Right ventricle myocardium superior (tissue), 1 donor: ENCODE results near the gene NUP62. TPM values are rescaled to one million over a fixed set of nuclear protein-coding genes. Genes with fewer than 3 reads are reported as not detected.
"Not testable (repeated sequence)": the region's sequence is repeated elsewhere in the genome, so short reads cannot be mapped to it uniquely, and the experiment has no call there.

Experiments used
- ATAC-seq: fragments of 200-7000 bp; cut with Tn5 transposase; one replicate; pipeline ENCODE4 v1.9.1; 2020; ENCODE audit warnings: mild to moderate bottlenecking; ENCODE audit not compliant: poor library complexity
- DNase-seq: peaks from one replicate; pipeline ENCODE4 v3.0.0-alpha.2; 2020
- intact Hi-C: fragments of 100-400 bp; cut with DNase I; formaldehyde crosslinking; loops from one replicate; pipeline ENCODE4 v1.11.2; 2022
- long read RNA-seq: library from polyadenylated mRNA; unstranded; transcript quantifications from one replicate; pipeline ENCODE4 v2.0.0, GENCODE V29; 2021
- total RNA-seq: library from RNA; stranded (reverse); fragmentation: NEBNext Ultra II Directional; extraction: Animal tissue kit (Norgen Biotek cat#: 25700); gene quantifications from one replicate; pipeline ENCODE4 v1.2.1, GENCODE V29; 2021
- donor health status: DM: no; HTN: yes; CAD: no; lungs with severe emphysema.

The NUP62 gene, protein sequence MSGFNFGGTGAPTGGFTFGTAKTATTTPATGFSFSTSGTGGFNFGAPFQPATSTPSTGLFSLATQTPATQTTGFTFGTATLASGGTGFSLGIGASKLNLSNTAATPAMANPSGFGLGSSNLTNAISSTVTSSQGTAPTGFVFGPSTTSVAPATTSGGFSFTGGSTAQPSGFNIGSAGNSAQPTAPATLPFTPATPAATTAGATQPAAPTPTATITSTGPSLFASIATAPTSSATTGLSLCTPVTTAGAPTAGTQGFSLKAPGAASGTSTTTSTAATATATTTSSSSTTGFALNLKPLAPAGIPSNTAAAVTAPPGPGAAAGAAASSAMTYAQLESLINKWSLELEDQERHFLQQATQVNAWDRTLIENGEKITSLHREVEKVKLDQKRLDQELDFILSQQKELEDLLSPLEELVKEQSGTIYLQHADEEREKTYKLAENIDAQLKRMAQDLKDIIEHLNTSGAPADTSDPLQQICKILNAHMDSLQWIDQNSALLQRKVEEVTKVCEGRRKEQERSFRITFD
- total RNA-seq, result 28.2 TPM
- long read RNA-seq, transcript NUP62-202 (2 exons, 3,479 nt), result major isoform, 23 of 64 reads
- long read RNA-seq, transcript NUP62-201 (3 exons, 2,870 nt), result minor isoform, 6 of 64 reads
- long read RNA-seq, transcript NUP62-222 (3 exons, 587 nt), result minor isoform, 6 of 64 reads
- long read RNA-seq, transcript NUP62-211 (3 exons, 2,053 nt), result minor isoform, 8 of 64 reads
- long read RNA-seq, partial matches to known transcripts, result 0 of 64 reads
- long read RNA-seq, other reads (novel, unspliced or antisense), result 19 of 64 reads

DNA sequence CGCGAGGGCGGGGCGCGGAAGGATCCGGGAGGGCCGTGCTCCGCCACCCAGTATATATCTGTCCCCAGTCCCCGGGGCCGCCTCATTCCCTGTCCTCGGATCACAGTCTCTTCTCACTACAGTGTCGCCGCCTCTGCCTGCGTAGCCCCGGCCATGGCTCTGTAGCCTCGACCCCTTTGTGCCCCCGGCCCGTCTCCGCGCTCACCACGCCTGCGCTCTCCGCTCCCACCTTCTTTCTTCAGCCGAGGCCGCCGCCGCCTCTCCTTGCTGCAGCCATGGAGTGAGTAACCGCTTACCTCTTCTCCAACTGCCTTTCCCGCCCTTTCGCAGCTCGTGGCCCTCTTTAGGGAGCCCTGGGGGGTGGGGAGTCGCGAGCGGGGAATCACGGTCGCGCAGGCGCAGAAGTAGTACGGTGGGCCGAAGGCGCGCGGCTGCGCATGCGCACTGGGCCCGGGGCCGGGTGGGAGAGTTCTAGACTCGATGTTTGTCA, at the start of gene NUP62, which contains the start of gene ATF5:
Gene NUP62 (minus strand): TSS at position 384 of the 490 bp plus-strand sequence. CDS start 19,697 bp downstream, outside the sequence.
Gene ATF5 (plus strand): TSS at position 85 of the 490 bp plus-strand sequence. CDS start 1,646 bp downstream, outside the sequence.
- DNase-seq (peak; percentile 94), ATAC-seq (peak; percentile 86)
- intact Hi-C loops, result no loop called here

DNA sequence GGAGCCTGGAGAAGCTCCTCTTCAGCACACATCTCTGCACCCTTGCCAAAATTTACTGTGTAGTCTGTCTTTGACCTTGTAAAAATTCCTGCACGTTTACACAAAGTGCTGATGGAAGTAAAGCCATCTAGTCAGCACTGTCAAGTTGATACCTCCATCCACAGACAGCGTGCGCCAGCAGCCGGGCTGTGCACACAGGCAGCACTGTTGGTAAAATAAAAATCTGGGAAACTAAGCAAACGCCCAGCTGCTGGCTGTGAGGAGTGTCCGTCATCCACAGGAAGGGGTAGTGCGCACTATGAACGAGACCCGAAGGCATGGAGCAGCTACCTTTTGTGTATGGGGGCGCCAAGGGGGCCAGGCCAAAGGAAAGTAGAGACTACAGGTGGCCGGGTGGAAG, 49.0 kb upstream of the NUP62 start:
- intact Hi-C loops, result no loop called here
- ATAC-seq (no peak), DNase-seq (peak; percentile 31)

DNA sequence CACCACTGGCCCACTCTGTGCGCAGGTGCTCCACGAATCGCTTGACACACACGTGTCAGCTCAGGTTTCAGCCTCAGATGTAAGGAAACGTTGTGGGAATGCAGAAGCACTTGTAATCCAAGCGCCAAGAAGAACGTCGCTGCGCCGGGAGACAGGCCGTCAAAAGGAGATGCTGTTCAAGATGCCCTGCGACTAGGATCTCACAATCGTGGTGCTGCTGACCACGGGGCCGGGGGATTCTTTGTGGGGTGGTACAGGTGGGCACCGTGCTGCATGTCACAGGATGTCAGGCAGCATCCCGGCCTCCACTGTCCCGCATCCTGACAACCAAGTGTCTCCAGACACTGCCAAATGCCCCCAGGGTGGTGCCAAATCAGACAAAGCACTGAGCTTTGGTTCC, 48.6 kb upstream of the NUP62 start:
- DNase-seq (peak; percentile 31), ATAC-seq (no peak)
- intact Hi-C loops, result no loop called here

DNA sequence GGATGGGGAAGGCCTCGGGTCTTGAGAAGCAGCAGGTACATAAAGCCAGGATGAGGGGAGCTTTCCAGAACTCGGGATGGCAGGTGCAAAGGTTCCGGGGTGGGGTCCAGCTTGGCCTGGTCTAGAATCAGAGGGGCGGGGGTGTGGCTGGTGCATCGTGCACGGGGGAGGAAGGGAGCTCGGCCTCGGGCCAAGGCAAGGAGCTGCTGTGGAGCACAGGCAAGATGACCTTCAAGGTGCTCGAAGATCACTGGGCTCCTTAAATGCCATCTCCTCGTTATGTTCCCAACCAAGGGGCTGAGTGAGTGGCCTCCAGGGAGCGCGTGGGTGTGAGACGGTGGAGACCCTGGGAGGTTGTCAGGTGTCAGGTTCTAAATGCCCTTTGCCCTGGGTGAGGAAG, 47.8 kb upstream of the NUP62 start:
- DNase-seq (peak; percentile 16), ATAC-seq (no peak)
- intact Hi-C loops, result no loop called here

DNA sequence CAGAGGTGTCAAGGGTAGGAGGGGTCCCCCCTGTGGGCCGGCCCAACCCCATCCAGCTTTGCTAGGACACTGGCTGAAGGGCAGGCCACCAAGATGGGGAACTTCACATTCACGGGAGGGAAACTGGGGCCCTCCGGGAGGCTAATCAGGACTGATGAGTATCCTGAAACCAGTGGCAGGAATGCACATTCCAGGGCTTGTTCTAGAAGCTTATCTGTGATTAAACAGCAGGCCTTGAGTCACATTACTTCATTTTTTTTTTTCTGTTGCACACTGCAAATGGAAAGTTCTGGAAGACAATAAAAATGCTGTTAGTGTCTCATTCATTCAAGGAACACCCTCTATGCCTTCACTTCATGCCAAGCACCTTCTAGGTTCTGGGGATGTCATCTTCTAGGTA, 47.2 kb upstream of the NUP62 start:
- ATAC-seq (no peak), DNase-seq (peak; percentile 10)
- intact Hi-C loops, result no loop called here

DNA sequence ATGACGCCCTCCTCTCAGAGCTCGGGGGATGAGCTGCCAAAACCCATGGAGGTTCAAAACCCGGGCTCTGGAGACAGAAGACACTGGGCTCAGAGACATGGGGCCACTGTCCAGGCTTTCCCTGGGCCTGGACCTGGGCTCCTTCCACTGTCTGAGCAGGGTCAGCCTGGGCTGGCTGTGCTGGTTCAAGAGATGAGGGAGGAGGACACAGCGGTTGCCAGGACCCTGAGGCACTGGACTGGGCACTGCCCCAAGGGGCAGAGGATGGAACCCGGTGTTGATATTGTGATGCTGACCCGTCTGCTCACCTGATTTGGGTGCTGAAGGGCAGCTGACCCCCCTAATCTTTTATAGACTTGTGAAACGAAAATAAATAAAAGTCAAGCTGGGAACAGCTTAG, 45.7 kb upstream of the NUP62 start:
- intact Hi-C loops, result no loop called here
- ATAC-seq (no peak), DNase-seq (peak; percentile 36)

DNA sequence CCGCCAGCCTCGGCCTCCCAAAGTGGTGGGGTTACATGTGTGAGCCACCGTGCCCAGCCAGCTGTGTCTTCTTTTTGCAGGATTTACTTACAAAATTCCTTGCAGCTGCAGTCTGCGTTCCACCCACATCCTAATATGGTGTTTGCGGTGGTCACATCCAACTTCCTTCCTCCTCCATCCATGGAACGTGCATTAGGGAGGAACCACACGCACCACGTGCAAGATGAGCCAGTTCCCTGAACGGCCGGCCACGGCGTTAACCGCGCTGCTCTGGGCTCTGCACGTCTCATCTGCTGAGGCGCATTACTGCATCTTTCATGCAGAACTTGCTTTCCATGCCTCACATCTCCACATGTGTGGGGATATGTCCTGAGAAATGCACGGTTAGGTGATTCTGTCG, 44.7 kb upstream of the NUP62 start:
- ATAC-seq, result peak; percentile 40
- intact Hi-C loops, result no loop called here
- DNase-seq, result peak; percentile 70

DNA sequence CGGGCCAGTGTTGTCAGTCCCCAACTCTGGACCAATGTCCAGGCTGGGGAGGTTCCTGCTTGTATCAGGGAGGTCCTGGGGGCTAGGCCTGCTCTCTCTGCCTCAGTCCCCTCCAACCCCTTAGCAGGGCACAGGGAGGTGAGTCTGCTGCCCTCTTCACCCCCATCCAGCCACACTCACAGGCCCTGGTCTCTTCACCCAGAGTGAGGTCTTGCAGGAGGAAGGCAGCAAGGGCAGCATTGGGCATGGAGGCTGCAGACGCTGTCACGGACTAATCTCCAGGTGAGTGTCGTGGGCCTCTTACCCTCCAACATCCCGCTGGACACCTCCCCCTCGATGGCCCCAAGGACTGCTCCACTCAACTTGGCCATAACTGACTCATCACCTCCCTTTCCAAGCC, 43.5 kb upstream of the NUP62 start:
- intact Hi-C loops, result no loop called here
- ATAC-seq, result no peak
- peak; percentile 22 for DNase-seq

DNA sequence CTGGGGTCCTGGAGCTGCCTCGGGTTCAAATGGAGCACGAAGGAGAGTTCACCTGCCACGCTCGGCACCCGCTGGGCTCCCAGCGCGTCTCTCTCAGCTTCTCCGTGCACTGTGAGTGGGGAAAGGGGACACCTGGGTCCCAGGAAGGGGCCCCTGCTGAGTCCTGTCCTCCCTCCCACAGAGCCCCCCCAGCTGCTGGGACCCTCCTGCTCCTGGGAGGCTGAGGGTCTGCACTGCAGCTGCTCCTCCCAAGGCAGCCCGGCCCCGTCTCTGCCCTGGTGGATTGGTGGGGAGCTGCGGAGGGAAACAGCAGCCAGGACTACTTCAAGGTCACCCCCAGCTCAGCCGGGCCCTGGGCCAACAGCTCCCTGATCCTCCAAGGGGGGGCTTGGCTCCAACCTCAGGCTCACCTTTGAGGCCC, 42.7 kb upstream of the NUP62 start:
- DNase-seq (peak; percentile 37), ATAC-seq (peak; percentile 12)
- intact Hi-C loops, result no loop called here

DNA sequence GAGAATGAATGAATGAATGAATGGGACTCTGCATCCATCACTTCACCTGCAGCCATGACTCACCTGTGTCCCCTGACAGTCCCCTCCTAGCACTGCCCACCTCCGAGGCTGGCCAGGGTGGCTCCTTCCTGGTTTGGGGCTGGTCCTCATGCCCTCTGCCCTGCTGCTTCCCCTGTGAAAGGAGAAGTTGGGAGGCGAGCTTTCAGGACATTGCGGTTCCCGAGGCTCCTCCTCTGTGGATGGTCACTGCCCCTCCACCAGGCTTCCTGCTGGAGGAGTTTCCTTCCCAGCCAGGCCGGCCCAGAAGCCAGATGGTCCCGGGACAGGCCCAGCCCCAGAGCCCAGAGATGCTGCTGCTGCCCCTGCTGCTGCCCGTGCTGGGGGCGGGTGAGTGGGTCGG, 40.1 kb upstream of the NUP62 start:
- ATAC-seq, result peak; percentile 60
- peak; percentile 45 for DNase-seq
- intact Hi-C loops, result not testable (repeated sequence)

DNA sequence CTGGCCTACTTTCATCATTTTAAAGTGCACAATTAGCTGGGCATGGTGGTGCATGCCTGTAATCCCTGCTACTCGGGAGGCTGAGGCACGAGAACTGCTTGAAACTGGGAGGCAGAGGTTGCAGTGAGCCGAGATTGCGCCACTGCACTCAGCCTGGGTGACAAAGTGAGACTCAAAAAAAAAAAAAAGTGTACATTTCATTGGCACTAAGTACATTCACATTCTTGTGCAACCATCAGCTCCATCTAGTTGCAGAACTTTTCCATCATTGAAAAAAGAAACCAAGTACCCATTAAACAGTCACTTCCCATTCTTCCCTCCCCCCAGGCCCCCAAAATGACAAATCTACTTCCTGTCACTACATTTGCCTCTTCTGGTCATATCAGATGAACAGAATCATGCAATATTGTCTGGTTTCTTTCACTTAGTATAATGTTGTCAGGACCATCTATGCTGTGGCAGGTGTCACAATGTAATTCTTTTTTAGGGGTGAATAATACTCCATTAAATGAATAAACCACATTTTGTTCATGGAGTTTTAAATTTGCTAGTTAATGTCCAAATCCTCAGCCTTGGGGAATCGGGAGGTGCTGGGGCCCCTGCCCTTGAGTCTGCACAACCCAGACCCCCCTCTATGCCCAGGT, 39.1 kb upstream of the NUP62 start:
- ATAC-seq, result peak; percentile 14
- intact Hi-C loops, result no loop called here
- DNase-seq, result peak; percentile 53

DNA sequence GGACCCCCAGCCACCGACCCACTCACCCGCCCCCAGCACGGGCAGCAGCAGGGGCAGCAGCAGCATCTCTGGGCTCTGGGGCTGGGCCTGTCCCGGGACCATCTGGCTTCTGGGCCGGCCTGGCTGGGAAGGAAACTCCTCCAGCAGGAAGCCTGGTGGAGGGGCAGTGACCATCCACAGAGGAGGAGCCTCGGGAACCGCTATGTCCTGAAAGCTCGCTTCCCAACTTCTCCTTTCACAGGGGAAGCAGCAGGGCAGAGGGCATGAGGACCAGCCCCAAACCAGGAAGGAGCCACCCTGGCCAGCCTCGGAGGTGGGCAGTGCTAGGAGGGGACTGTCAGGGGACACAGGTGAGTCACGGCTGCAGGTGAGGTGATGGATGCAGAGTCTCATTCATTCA, 31.7 kb upstream of the NUP62 start, which contains the start of gene SIGLEC11:
Gene SIGLEC11 (minus strand): TSS at position 193 of the 400 bp plus-strand sequence. CDS start 91 bp downstream, at position 102.
- DNase-seq, intact Hi-C loops: not testable (repeated sequence)
- ATAC-seq, result peak; percentile 77

DNA sequence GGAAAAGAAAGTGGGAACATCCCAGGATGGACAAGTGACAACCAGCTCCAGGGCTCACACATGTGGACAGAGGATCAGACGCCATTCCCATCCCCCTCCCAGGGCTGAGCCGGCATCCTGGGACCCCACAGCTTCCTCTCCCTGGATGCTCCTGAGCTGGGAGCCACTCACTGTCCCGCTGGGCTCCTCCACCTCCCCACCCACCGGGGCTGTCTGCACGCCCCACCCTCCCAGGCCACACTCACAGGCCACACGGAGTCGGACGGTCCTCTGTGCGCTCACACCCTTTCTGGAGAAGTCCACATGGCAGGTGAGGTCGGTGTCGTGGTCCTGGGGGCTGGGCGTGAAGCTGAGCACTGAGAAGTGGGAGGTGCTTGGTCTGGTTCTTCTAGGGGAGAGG, 30.6 kb upstream of the NUP62 start:
- ATAC-seq, intact Hi-C loops, DNase-seq: not testable (repeated sequence)

DNA sequence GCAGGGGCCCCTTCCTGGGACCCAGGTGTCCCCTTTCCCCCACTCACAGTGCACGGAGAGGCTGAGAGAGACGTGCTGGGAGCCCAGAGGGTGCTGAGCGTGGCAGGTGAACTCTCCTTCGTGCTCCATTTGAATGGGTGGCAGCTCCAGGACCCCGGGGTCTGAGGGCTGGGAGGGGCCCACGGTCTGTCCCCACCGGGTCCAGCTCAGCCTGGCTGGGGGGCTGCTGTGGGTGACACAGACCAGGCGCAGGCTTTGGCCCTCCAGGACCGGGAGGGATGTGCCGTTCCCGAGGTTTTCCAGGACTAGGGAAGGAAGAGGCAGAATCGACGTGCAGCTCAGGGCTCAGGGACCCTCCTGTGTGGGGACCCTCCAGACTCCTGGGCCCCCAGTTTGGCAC, 29.3 kb upstream of the NUP62 start:
- ATAC-seq, DNase-seq, intact Hi-C loops: not testable (repeated sequence)

DNA sequence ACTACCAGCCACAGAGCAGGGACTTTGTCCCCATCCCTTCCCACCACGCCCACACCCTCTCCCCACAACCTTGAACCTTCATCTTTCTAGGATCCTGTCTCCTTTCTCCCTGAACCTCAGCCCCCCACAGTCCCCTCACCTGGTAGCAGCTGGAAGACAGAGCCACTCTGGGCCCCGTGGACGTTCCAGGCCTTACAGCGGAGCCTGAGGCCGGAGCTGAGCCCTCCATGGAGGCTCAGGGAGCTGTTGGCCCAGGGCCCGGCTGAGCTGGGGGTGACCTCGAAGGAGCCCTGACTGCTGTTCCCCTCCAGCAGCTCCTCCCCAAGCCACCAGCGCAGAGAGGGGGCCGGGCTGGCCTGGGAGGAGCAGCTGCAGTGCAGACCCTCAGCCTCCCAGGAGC, 28.8 kb upstream of the NUP62 start:
- intact Hi-C loops, DNase-seq, ATAC-seq: not testable (repeated sequence)

DNA sequence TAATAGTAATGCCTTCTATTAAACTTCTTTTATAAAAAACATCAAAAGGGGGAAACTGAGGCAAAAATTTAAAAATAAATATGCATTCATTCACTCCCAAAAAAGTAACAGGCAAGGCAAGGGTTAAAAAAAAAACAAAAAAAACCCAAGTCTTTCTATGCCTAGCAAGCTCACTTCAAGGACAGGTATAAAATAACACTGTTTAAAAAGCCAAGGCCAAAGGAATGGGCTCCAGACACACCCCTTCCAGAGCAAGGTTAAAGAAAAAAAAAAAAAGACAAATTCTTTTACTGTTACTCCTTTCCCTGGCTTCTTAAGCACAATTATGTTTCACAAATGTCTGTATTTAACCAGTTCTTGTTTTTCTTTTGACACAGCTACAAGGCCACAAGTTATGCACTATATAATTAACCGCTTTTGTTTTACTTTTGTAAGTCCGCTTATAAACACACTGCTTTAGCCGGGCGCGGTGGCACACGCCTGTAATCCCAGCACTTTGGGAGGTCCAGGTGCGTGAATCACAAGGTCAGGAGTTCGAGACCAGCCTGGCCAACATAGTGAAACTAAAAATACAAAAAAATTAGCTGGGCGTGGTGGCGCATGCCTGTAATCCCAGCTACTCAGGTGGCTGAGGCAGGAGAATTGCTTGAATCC, 28.1 kb upstream of the NUP62 start:
- no peak for ATAC-seq
- intact Hi-C loops, result no loop called here

DNA sequence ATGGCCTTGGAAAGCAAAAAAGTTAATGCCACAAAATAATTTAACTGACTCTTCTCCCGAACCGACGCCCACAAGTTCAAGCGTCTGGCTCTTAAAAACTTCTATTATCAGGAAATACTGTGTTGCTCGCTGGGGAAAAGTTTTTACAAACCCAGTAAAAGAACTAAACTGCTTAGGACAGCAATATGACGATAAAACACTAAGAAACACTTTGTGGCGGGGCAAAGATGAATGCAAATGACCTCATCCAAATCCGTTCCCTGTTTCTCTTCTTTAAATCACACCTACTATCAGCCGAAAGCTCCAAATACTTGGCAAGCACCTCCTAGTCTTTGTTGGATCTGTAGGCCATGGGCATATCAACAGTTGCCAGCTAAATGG, 26.8 kb upstream of the NUP62 start:
- ATAC-seq (no peak), DNase-seq (no peak)
- intact Hi-C loops, result no loop called here

More for the DNA sequence above, 28.1 kb upstream of the NUP62 start:
- no peak for DNase-seq

DNA sequence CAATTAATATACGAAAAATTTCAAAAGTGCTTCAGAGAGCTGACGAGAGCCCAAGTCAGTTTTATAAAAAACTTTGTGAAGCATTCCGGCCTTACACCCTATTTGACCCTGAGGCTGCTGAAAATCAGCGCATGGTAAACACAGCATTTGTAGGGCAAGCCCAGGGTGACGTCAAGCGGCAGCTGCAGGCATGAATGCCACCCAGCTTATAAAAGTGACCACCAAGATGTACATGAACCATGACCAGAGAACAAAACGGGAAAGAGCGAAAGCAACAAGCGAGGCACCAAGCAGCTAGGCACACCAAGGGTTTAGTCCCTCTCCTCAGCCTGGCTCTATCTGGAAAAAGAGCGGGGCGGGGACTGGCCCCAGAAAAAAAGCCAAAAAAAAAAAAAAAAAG, 25.6 kb upstream of the NUP62 start:
- no peak for ATAC-seq
- intact Hi-C loops, result no loop called here

More for the DNA sequence above, 25.6 kb upstream of the NUP62 start:
- DNase-seq, result no peak
